Smooth muscle cell (in vitro differentiated cells): ENCODE results near the gene PROC. TPM values are rescaled to one million over a fixed set of nuclear protein-coding genes. Genes with fewer than 3 reads are reported as not detected.

ENCODE experiments used
- DNase-seq: peaks from one replicate; lab custom pipeline; 2025; ENCODE audit not compliant: unreplicated experiment; lab: John Stamatoyannopoulos, UW
- H2AFZ ChIP-seq: fragments of 200-600 bp; sonication (generic); 2 replicates; pipeline ENCODE4 v1.6.0; 2016; ENCODE audit warnings: antibody characterized with exemption, low read depth, mild to moderate bottlenecking
- H3F3A ChIP-seq: fragments of 200-600 bp; sonication (generic); 2 replicates; pipeline ENCODE4 v1.6.0; 2017; ENCODE audit warnings: antibody characterized with exemption, low read depth
- H3K27ac ChIP-seq: fragments of 200-600 bp; sonication (generic); 2 replicates; pipeline ENCODE4 v1.5.1; 2016; ENCODE audit warnings: low read depth, mild to moderate bottlenecking
- H3K27me3 ChIP-seq: fragments of 200-600 bp; sonication (generic); 2 replicates; pipeline ENCODE4 v1.6.1; 2016; ENCODE audit warnings: low read depth, mild to moderate bottlenecking
- H3K36me3 ChIP-seq: fragments of 200-600 bp; sonication (generic); 2 replicates; pipeline ENCODE4 v1.5.1; 2016; ENCODE audit warnings: low read depth
- H3K4me1 ChIP-seq: fragments of 200-600 bp; sonication (generic); 2 replicates; pipeline ENCODE4 v1.5.1; 2016; ENCODE audit warnings: low read depth
- H3K4me2 ChIP-seq: fragments of 200-600 bp; sonication (generic); 2 replicates; pipeline ENCODE4 v1.6.0; 2016; ENCODE audit warnings: mild to moderate bottlenecking
- H3K4me3 ChIP-seq: fragments of 200-600 bp; sonication (generic); 2 replicates; pipeline ENCODE4 v1.5.1; 2016; ENCODE audit warnings: mild to moderate bottlenecking
- H3K79me2 ChIP-seq: fragments of 200-600 bp; sonication (generic); 2 replicates; pipeline ENCODE4 v1.6.0; 2016; ENCODE audit warnings: low read depth, mild to moderate bottlenecking
- H3K9ac ChIP-seq: fragments of 200-600 bp; sonication (generic); 2 replicates; pipeline ENCODE4 v1.6.0; 2016; ENCODE audit warnings: low read depth
- H3K9me3 ChIP-seq: fragments of 200-600 bp; sonication (generic); replicated peaks from 2 replicates; pipeline ENCODE4 v1.5.1; 2016; ENCODE audit warnings: low read depth
- H4K20me1 ChIP-seq: fragments of 200-600 bp; sonication (generic); 2 replicates; pipeline ENCODE4 v1.6.0; 2016; ENCODE audit warnings: low read depth
- CTCF ChIP-seq: fragments of 200-600 bp; sonication (generic); IDR thresholded peaks from 2 replicates; pipeline ENCODE4 v1.5.1; 2017; ENCODE audit warnings: borderline replicate concordance, mild to moderate bottlenecking, antibody characterized with exemption; ENCODE audit not compliant: insufficient read depth, poor library complexity, severe bottlenecking
- WGBS: methylation state at CpG from one replicate; pipeline ENCODE4 v1.1.7; 2016; ENCODE audit warnings: low lambda C conversion rate; 5-methylcytosine and 5-hydroxymethylcytosine counted together
- polyA plus RNA-seq: library from polyadenylated mRNA; unstranded; fragments of >200 nt; fragmentation: Nextera tagmentation; extraction: Ambion mirVana; gene quantifications from 2 replicates; pipeline ENCODE4 v1.2.1, GENCODE V29; 2016
- total RNA-seq: library from RNA; depleted of rRNA; stranded (reverse); fragments of >200 nt; gene quantifications from 2 replicates; pipeline ENCODE4 v1.2.3, GENCODE V29; 2014

Gene PROC
- total and polyA plus RNA-seq, 2 experiments from 2014 or later = 0.85 to 1.1 TPM

GRCh38 chr2:127427376-127428056 lies 9.3 kb downstream of the PROC start:
- Histone ChIP-seq H3K79me2 (no peaks in the 10 kb centered on the region), H3K9ac (no peak overlapping the region), H3K9me3 (no peaks in the 10 kb centered on the region), H4K20me1 (no peaks in the 10 kb centered on the region), H3K4me2 (no peak overlapping the region), H3K27ac (no peak overlapping the region), H2AFZ (no peak overlapping the region), H3K4me1 (no peaks in the 10 kb centered on the region), H3K4me3 (no peak overlapping the region), H3K27me3 (peaks cover 21% of the 10 kb centered on the region), H3F3A (peaks cover 4% of the 10 kb centered on the region), H3K36me3 (no peaks in the 10 kb centered on the region)
- DNase-seq = no peak
- no peak for TF ChIP-seq CTCF
- 72% methylated on average over 6 of the region's 7 CpGs for WGBS

- H3K27me3 ChIP-seq = peaks cover 14% of the 10 kb centered on the region
- H4K20me1 ChIP-seq = no peaks in the 10 kb centered on the region
- 94% methylated on average over 36 of the region's 36 CpGs for WGBS
- no peaks in the 10 kb centered on the region for H3K4me1 ChIP-seq
- no peak for TF ChIP-seq CTCF
- no peaks in the 10 kb centered on the region for H3K9me3 ChIP-seq
- no peak overlapping the region for H3K4me3 ChIP-seq
- no peak overlapping the region for H3K4me2 ChIP-seq
- no peaks in the 10 kb centered on the region for H3K36me3 ChIP-seq
- no peak overlapping the region for H3K9ac ChIP-seq
- no peak overlapping the region for H2AFZ ChIP-seq
- H3F3A ChIP-seq = peaks cover 4% of the 10 kb centered on the region
- no peak overlapping the region for H3K27ac ChIP-seq
- no peaks in the 10 kb centered on the region for H3K79me2 ChIP-seq
- no peak for DNase-seq
Measured at GRCh38 chr2:127428057-127428814, 10.0 kb downstream of the PROC start.

GRCh38 chr2:127428815-127429109 lies 10.5 kb downstream of the PROC start:
- Histone ChIP-seq H3K4me1 (no peaks in the 10 kb centered on the region), H4K20me1 (no peaks in the 10 kb centered on the region), H3K4me2 (no peak overlapping the region), H2AFZ (no peak overlapping the region), H3K79me2 (no peaks in the 10 kb centered on the region), H3K27ac (no peak overlapping the region), H3K27me3 (peaks cover 9% of the 10 kb centered on the region), H3K36me3 (no peaks in the 10 kb centered on the region), H3F3A (peaks cover 4% of the 10 kb centered on the region), H3K9ac (no peak overlapping the region), H3K4me3 (no peak overlapping the region), H3K9me3 (no peaks in the 10 kb centered on the region)
- no peak for TF ChIP-seq CTCF
- 95% methylated on average over 6 of the region's 6 CpGs for WGBS
- no peak for DNase-seq
